Activated T-helper 1 cell treated with anti-CD3 and anti-CD28 coated beads, Interleukin-2, amount 50 U/mL, for 16 hours (primary cell): ENCODE measurements around the gene RNASEH2B.

Experiments
- DNase-seq, 2 donors: peaks; one replicate each; pipeline ENCODE4 v3.0.0-alpha.2; 2020; ENCODE audit warnings: low read depth in 1 of 2, low spot score in 1 of 2

Gene RNASEH2B

DNA sequence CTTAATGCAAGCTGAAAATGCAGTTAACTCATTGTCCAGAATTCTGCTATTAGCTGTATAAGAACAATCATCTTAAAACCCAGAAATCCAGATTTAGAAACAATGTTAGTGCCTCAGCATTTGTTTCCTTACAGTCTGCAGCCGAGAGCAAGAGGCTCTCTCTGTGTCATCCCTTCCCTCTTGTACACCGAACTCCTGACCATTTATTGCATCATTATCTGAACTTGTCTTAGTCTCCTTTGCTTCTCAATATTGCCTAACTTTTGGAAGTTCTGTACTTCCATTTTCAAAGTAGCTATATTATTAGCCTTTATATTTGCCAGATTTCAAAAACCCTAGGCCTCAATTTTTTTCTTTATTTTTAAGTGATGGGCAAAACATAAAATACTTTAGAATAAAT, 27.1 kb downstream of the RNASEH2B start:
- no peak for DNase-seq

DNA sequence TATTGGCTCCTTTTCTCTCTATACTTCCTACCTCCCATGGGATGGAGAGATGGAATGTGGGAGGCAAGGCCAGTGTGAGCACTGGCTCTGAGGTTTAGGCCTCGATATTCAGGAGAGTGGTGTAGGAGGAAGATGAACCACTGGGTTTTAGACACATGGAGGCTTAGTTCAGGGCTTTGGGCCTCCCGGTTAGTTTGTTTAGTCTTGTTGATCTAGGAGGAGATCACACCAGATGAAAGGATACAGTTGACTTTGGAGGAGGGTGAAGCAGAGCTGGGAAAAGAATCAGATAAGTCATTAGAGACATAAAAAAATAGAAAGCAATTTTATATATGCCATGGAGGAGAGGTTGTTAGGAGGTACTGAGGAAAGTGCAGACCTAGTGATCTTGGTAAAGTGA, 30.9 kb downstream of the RNASEH2B start:
- no peak for DNase-seq

DNA sequence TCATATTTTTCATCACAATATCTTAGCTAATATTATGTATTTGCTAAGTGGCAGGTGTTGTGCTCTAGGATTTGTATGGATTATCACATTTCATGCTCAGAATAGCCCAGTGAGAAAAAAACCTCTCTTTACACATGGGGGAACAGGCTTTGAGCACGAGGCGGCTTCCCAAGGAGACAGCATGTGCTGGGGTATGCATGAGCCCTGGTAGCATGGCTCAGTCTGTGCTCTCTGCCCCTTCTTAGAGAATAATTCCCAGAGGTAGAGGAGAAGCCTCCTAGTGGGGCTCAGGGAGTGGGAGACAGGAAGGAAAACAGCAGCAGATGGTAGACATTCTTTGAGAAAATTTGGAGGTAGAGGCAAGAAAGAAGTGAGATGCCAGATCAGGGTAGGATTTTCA, 31.6 kb downstream of the RNASEH2B start:
- DNase-seq, result no peak

DNA sequence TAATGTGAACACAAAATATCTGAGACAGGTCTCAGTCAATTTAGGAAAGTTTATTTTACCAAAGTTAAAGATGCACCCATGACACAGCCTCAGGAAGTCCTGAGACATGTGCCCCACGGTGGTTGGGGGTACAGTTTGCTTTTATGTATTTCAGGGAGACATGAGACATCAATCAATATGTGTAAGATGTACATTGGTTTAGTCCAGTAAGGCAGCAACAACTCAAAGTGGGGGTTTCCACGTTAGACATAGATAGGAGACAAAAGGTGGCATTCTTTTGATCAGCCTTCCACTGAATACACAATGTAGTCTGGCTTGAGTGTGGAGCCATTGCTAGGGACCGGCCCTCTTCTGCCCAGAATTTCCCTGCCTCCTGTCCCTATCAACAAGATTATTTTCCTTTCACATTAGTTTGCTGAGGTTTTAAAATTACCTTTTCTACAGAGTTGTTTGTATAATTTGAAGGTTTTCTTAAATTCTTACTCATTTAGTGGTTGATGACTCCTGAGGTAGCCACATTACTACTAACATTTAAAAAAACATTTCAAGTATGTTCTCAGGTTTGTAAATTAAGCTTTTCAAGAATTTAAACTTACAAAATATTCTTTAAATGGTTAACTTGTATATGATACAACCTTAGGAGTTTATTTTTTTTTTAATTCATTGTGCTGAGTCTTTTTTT, 33.2 kb downstream of the RNASEH2B start:
- DNase-seq, result no peak

DNA sequence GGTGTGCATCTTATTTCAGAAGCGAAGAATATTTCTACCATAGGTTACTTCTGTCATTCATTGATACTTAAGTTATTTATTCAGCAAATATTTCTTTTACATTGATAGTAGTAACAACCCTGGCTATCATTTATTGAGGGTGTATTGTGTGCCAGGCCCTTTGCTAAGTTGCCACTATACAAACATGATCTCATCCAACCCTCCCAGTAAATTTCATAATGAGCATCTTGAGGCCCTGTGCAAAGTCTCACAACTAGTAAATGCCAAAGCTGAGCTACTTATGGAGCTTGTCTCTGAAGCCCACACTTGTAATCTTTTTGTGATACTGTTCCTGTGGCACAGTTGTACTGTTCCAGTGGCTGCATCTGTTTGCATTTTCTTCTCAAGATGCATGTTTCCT, 36.1 kb downstream of the RNASEH2B start:
- DNase-seq, result no peak

DNA sequence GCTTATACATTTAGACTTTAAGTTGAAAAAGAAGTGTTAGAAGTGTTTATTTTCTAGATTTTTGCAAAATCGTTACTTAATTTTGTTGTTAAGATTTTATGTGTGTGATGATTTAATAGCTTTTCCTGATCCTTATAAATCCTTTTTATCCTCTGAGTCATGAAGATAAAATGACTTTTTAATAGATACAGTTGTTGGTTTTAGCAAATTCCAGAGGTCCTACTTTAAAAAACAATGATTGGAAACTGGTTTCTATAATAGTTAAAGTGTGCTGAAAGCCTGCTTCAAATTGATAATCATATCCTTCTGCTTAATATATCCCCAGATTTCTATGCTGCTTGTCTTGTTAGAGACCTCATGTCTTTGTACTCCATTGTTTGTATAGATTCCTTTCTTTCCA, 39.0 kb downstream of the RNASEH2B start:
- no peak for DNase-seq

DNA sequence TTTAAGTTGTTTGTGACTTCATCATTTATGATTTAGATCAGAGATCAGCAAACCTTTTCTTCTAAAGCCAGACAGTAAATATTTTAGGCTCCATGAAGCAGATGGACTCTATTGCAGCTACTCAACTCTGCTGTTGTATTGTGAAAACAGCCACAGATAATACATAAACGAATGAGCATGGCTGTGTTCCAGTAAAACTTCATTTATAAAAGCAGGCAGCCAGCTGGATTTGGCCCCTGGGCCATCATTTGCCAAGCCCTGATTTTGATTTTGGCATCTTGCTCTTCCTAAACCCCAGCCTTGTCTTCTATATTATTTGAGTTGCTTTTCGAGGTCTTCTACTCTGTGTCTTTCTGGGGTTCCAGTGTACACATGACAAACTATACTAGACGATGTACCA, 41.3 kb downstream of the RNASEH2B start:
- no peak for DNase-seq

DNA sequence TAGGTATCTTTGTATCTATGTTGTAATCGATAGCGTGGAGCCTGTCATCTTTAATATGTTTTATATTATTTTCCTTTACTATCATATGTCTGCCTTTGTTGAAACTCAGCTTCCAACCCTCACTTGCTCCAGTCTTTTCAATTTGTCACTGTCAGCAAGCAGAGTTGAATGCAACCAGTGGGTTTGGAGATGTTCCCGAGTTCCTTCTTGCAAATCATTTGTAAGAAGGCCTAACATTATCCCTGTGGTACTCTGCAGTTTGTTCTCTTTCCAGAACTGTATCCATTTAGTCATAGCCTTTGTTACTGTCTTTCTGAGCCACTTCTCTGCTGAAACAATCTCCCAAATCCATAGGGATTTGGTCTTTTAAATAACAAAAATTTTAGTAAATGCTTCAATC, 41.8 kb downstream of the RNASEH2B start:
- DNase-seq, result no peak

DNA sequence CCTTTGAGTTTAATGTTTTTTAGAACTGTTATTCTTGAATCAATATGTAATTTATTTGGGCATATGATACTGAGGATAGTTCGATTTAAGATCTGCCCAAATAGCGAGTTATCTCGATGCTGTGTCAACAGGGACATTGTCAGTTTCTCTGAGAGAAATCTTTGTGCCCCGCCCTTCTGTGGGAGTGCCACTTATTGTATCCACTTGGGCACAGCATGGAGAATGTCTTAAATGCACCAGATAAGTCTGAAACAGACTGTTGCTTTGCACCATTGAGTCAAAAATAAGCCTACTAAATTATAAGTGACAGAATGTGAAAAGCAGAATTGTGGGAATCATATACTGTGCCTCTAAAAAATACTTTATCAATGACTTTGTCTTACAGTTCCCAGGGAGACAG, 45.6 kb downstream of the RNASEH2B start:
- DNase-seq, result no peak

DNA sequence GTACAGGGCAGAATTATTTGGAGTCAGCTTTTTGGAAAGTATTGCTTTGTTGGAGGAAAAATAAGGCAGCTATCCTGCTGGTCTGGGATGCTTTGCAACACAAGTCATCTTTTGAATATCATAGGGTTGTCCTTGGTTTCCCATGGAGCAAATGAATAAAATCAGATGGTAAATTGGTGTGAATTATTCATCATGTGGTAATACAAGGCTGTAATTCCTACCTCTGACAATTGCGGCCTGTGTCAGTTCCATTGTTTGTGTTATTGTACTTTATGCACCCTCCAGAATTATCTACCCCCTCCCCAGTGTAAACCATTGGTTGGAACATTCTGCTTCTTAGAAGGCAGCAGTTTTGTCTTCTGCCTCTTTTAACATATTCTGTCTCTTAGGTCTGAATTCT, 46.2 kb downstream of the RNASEH2B start:
- no peak for DNase-seq

DNA sequence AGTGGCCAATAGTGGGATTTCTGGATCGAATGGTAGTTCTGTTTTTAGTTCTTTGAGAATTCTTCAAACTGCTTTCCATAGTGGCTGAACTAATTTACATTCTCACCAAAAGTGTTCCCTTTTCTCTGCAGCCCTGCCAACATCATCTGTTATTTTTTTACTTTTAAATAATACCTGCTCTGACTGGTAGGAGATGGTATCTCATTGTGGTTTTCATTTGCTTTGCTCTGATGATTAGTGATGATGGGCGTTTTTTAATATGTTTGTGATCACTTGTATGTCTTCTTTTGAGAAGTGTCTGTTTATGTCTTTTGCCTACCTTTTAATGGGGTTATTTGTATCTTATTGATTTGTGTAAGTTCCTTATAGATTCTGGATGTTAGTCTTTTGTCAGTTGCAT, 48.0 kb downstream of the RNASEH2B start:
- DNase-seq, result no peak

DNA sequence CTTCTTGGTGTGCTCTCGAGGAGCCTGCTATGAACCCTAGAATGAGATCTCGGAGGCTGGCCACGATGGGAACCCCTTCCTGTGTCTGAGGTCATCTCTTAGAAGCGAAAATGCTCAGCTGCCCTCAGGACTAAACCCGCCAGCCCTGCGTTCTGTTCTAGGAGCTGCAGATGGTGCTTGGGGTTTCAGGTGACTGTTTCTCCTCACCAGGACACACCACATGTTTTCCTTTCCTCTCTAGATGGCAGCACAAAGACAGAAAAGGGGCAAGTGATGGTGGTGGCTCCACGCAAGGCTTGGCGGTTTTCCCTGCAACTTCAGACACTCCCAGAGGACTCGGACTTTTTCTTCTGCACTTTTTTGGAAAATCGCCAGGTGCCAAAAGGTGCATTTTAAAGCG, 60.1 kb downstream of the RNASEH2B start:
- no peak for DNase-seq

DNA sequence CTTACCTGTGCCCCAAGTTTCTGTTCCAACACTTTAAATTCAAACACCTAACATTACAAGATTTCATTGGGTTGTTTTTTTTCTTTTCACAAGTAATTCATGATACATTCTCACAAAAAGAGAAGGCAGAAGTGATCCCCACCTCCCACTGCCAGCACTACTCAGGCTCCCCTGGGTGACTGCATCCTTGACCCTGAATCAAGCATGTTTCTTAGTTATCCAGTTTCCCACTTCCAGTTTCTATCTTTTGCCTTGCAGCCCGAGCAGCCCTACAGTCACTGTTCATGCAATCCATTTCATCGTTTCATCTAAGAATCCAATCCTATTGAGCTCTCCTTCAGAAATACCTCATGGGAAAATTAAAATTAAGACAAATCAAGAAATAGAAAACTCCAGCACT, 61.4 kb downstream of the RNASEH2B start:
- DNase-seq, result no peak

DNA sequence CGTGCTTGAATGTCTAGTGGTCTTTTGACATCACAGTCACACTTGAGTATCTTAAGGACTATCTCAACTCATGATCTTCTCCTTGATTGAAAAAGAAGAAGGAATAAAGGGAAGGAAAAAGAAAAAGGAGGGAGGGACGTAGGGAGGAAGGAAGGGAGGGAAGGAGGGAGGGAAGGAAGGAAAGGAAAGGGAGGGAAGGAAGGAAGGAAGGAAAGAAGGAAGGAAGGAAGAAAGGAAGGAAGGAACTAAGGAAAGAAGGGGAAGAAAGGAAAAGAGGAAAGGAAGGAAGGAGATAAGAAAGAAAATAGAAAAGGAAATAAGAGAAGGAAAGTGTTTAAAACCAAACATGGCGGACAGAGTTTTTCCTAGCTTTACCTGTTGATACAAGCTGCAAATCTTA, 64.7 kb downstream of the RNASEH2B start:
- no peak for DNase-seq

DNA sequence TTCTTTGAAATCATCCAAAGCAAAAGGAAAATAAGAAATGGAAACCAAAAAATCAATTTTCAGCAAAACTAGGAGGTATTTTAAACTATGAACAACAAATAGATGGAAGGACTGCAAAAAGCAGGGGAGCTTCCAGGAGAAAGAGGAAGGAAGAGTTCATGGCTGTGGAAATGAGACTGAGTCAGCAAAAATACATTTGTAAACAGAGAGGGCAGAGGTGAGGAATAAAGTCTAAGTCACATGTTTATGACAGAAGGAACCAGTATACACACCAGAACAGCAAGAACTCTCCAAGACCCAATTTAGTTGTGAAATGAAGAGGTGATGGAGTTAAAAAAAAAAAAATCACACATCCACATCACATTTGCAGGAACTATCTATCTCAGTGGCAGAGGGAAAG, 69.6 kb downstream of the RNASEH2B start:
- DNase-seq, result no peak

DNA sequence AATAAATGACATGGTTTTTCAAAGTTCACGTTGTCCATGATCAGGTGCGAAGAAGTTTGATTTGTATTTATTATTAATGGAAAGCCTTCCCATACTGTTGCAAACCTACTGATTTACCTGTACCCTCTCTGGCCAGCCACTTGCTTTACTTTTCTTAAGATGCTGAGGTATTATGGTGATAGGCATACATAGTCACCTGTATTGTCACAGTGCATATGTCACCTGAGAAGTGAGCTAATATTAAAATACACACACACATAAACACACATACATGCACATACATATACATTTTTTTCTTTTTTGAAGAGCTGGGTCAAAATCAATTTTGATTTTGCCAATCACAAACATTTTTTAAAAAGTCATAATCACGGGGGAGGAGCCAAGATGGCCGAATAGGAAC, 72.1 kb downstream of the RNASEH2B start:
- no peak for DNase-seq

DNA sequence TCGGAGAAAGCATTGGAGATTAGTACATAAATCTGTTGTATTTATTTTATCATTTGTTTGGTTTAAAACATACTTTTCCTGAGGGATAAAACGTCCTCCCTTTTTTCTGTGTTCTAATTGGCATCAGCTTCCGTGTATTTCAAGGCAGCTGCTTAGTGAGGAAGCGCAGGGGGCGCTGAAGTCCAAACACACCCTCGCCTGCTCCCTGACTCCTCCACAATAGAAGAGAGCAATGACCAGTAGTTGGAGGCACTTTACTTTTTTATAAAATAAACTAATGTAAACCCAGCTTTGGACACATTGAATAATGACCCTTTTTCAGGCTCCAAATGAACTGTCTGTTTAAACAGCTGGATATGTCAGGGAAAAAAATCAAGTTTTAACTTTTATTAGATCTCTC, 79.9 kb downstream of the RNASEH2B start:
- no peak for DNase-seq

DNA sequence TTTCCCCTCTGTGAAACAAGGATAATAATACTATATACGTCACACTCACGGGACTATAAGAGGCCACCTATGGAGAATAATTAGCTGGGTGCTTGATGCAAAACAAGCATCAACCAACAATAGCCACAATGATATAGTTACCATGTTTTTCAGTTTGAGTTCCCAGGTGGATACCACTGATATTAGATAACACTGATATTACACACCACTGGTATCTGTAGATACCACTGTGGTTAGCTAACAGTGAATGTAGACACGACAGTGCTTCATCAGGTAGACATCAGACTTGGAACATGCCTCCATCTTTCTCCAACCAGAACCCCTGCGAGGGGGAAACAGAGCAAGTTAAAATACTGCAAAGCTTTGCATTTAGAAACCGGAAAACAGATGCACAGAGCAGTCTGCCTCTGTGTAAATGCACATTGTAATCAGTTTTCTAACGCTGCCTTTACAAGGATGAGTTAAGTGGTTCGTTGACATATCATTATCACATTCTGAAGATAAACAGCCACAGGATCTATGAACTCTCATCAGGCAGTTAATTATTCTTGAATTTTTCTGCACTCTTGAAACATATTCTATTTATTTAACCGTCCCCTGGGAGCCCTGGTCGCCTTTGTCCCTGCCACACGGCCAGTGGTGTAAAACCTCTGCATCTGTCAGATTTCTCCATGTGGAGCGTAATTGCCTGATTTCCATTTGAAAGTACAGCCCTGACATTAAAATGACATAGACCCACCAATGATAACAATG, 80.7 kb downstream of the RNASEH2B start:
- DNase-seq, result no peak

DNA sequence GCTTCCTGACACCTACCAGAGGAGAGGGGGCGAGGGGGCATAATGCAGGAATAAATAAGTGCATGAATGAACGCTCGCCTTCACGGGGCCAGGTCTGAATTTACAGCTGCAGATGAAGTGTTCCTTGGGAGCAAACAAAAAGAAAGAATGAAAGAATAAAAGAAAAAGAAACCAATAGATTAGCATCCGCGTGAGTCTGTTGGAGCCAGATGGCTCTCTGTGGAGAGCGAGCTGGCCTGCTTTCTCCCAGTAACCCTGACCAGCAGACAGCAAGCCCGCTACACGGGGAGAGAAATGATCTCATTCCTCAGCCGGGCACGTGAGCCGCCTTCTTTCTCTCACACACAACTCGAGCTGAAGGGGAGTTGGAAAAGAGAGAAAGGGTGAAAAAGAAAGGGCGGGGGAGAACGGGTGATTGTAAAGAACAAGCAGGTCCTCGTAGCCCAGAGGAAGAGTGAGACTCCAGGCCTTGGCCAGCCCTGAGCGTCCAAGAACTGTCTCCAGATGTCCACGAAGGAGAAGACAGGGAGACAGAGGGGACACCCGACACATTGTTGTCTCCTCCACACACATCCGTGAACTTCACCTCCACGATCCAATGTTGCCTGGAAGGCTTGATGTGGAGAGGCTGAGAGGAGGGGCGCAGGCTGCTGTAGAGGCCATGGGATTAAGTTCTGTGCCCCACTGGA, 81.4 kb downstream of the RNASEH2B start:
- no peak for DNase-seq

DNA sequence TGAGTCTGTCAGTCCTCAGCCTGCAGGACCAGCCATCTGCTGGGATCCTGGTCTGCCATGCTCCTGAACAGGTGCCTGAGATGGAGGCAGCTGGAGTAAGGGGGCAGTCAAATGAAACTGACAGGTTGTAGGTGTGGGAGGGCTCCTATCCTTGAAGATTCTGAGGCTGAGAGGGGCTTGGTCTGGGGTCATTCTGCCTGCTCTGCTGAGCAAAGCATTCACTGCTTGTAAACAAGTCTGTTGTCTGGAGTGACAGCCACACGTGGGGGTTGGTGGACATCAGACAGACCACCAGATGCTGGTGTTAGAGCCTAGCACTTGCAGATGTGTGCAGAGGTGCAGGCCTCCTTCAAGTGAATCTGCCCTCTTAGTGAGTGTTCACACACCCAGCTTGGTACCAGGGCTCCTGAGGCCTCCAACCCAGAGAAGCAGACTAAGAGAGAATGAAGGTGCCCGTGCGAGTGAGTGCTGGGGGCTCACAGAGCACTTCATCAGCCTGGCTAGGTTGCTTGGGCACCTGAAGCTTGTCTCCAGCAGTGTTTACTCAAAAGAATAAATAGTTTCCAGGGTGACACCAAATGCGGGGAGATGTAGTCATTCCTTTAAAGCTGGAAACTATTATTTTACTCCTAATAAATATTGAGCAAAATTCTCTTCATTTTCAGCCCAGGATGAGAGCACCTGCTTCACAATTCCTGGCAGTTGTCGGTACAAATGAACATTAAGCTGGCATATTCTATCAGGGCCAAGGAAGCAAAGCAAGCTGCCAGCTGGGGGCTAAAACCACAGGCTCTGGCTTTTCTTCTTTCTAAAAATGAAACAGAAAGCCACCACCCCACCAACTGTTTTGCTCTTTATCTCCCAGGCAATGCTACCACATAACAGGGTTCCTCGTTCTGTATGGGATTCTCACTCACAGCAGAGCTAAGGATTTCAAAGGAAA, 82.3 kb downstream of the RNASEH2B start:
- DNase-seq, result no peak

DNA sequence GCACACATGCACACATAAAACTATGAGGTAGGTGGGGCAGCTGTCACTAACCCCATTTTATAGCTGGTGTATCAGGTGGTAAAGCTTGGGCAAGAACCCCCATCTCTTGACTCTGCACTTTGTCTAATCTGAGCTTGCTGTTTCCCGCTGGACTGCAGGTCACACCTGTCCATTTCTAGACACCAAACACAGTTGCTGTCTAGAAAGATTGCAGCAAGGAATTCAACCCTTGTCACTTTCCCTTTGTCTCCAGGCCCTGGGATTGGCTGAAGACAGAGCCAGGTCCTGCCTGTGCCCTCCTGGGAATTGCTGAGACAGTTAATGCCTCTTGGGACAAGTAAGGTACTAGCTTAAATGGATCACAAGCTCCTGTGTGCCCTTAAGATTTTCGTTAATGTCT, 83.8 kb downstream of the RNASEH2B start:
- DNase-seq, result no peak
